HepG2 (cell line): ENCODE data around the gene CIROP. TPM values are rescaled to one million over a fixed set of nuclear protein-coding genes. Genes with fewer than 3 reads are reported as not detected.

Source experiments
- ATF4 ChIP-seq, 2 experiments: fragments of 450-650 bp in 1 of 2; sonication (generic) in 1 of 2; formaldehyde crosslinking; IDR thresholded peaks; 2 replicates each; pipeline versions ENCODE4 v1.5.0 to v1.8.0; 2020 to 2022; ENCODE audit warnings: mild to moderate bottlenecking in 1 of 2, missing genetic modification reagents in 1 of 2
- EHMT2 ChIP-seq: fragments of 200-600 bp; sonication (generic); IDR thresholded peaks from 2 replicates; pipeline ENCODE4 v1.7.0; 2017; ENCODE audit warnings: antibody characterized with exemption, low read depth, low read length, borderline replicate concordance
- FOXA1 ChIP-seq, 2 experiments: fragments of 450-650 bp in 1 of 2; sonication (generic) in 1 of 2; formaldehyde crosslinking in 1 of 2; IDR thresholded peaks; 2 replicates each; pipeline versions ENCODE4 v1.4.0 to v1.6.1; 2016 to 2020; ENCODE audit warnings: missing genetic modification reagents in 1 of 2
- FOXO1 ChIP-seq: sonication (generic); formaldehyde crosslinking; IDR thresholded peaks from 2 replicates; pipeline ENCODE4 v1.4.0; 2020; ENCODE audit warnings: missing genetic modification reagents
- GABPB1 ChIP-seq: IDR thresholded peaks from 2 replicates; pipeline ENCODE4 v1.6.1; 2016; ENCODE audit warnings: mild to moderate bottlenecking, missing genetic modification reagents, moderate library complexity, missing compliant biosample characterization
- HES4 ChIP-seq: sonication (generic); formaldehyde crosslinking; IDR thresholded peaks from 2 replicates; pipeline ENCODE4 v1.9.0; 2021; ENCODE audit warnings: mild to moderate bottlenecking, missing genetic modification reagents, borderline replicate concordance
- JDP2 ChIP-seq: sonication (generic); formaldehyde crosslinking; IDR thresholded peaks from 2 replicates; pipeline ENCODE4 v1.8.1; 2022; ENCODE audit warnings: missing genetic modification reagents, borderline replicate concordance
- KDM4B ChIP-seq: sonication (generic); formaldehyde crosslinking; IDR thresholded peaks from 2 replicates; pipeline ENCODE4 v1.4.0; 2020; ENCODE audit warnings: missing genetic modification reagents
- NR1H2 ChIP-seq: sonication (generic); formaldehyde crosslinking; IDR thresholded peaks from 2 replicates; pipeline ENCODE4 v1.8.1; 2022; ENCODE audit warnings: low read depth, missing genetic modification reagents, borderline replicate concordance
- NRL ChIP-seq: sonication (generic); formaldehyde crosslinking; IDR thresholded peaks from 2 replicates; pipeline ENCODE4 v1.5.0; 2020; ENCODE audit warnings: missing genetic modification reagents, mild to moderate bottlenecking, moderate library complexity, borderline replicate concordance
- PHF20 ChIP-seq: sonication (generic); formaldehyde crosslinking; IDR thresholded peaks from 2 replicates; pipeline ENCODE4 v1.5.0; 2020; ENCODE audit warnings: mild to moderate bottlenecking, missing genetic modification reagents
- PTBP1 ChIP-seq: fragments of 200-400 bp; formaldehyde crosslinking; IDR thresholded peaks from 2 replicates; pipeline ENCODE4 v1.6.1; 2018; ENCODE audit warnings: low read length, low read depth; ENCODE audit not compliant: poor library complexity, severe bottlenecking
- RERE ChIP-seq: IDR thresholded peaks from 2 replicates; pipeline ENCODE4 v1.6.1; 2016; ENCODE audit warnings: low read depth, missing genetic modification reagents, missing compliant biosample characterization
- SRY ChIP-seq: sonication (generic); formaldehyde crosslinking; IDR thresholded peaks from 2 replicates; pipeline ENCODE4 v1.8.0; 2022; ENCODE audit warnings: mild to moderate bottlenecking, missing genetic modification reagents
- TAF1 ChIP-seq: sonication (generic); formaldehyde crosslinking; IDR thresholded peaks from 2 replicates; pipeline ENCODE4 v1.4.0; 2020; ENCODE audit warnings: missing genetic modification reagents
- TBL1XR1 ChIP-seq: fragments of 150-350 bp; IDR thresholded peaks from 2 replicates; pipeline ENCODE4 v1.6.1; 2014; ENCODE audit warnings: borderline replicate concordance, low read length; ENCODE audit not compliant: partially characterized antibody
- TRIM24 ChIP-seq: sonication (generic); formaldehyde crosslinking; IDR thresholded peaks from 2 replicates; pipeline ENCODE4 v1.8.0; 2022; ENCODE audit warnings: mild to moderate bottlenecking, missing genetic modification reagents
- XRCC5 ChIP-seq: fragments of 200-400 bp; formaldehyde crosslinking; optimal IDR thresholded peaks from 2 replicates; pipeline ENCODE3; 2017; ENCODE audit warnings: mild to moderate bottlenecking, low read length
- ZNF207 ChIP-seq: fragments of 450-650 bp; IDR thresholded peaks from 2 replicates; pipeline ENCODE4 v1.6.1; 2016; ENCODE audit warnings: antibody characterized with exemption, borderline replicate concordance
- ZNF530 ChIP-seq: sonication (generic); formaldehyde crosslinking; IDR thresholded peaks from 2 replicates; pipeline ENCODE4 v1.5.0; 2020; ENCODE audit warnings: low read depth, mild to moderate bottlenecking, missing genetic modification reagents
- ZNF552 ChIP-seq: sonication (generic); formaldehyde crosslinking; IDR thresholded peaks from 2 replicates; pipeline ENCODE4 v1.9.0; 2022; ENCODE audit warnings: missing genetic modification reagents, mild to moderate bottlenecking, borderline replicate concordance
- ZNF660 ChIP-seq: sonication (generic); formaldehyde crosslinking; IDR thresholded peaks from 2 replicates; pipeline ENCODE4 v1.5.1; 2020; ENCODE audit warnings: mild to moderate bottlenecking, low read depth, missing genetic modification reagents, borderline replicate concordance
- ZNF747 ChIP-seq: sonication (generic); formaldehyde crosslinking; IDR thresholded peaks from 2 replicates; pipeline ENCODE4 v1.8.1; 2023; ENCODE audit warnings: missing genetic modification reagents, mild to moderate bottlenecking, borderline replicate concordance
- ZNF792 ChIP-seq: IDR thresholded peaks from 2 replicates; pipeline ENCODE4 v1.6.1; 2016
- ZNF850 ChIP-seq: sonication (generic); formaldehyde crosslinking; conservative IDR thresholded peaks from 2 replicates; pipeline ENCODE4 v1.9.0; 2021; ENCODE audit warnings: mild to moderate bottlenecking, missing genetic modification reagents
- polyA plus RNA-seq, 8 experiments: library from polyadenylated mRNA; depleted of rRNA in 3 of 8; stranded (reverse) in 7 of 8; unstranded in 1 of 8; fragments of >200 nt; fragmentation: Illumina TruSeq in 4 of 8; extraction: Trizol in 4 of 8; gene quantifications; 2 replicates each; pipeline versions ENCODE4 v1.2.1 to v1.2.3, GENCODE V29; 2011 to 2016; ENCODE audit warnings: low read depth in 4 of 8, missing spikeins in 1 of 8, mixed read lengths in 1 of 8; ENCODE audit not compliant: insufficient read depth in 1 of 8
- total RNA-seq, 5 experiments: library from RNA; depleted of rRNA; stranded (reverse); fragments of >200 nt; fragmentation: Illumina TruSeq; extraction: Trizol; gene quantifications; 2 replicates each; pipeline ENCODE4 v1.2.3, GENCODE V29; 2016; ENCODE audit warnings: low read depth in 1 of 5

CIROP gene
- total and polyA plus RNA-seq, 2 of the 13 experiments (the other 11 are each of a cell fraction or from before 2014, with no cell fraction given), result 0.07 TPM; not detected in 1

- TF ChIP-seq ZNF747 (CRISPR knock-in tag), result no peak
- no peak for TF ChIP-seq RERE (CRISPR knock-in tag)
- no peak for TF ChIP-seq PTBP1
- no peak for TF ChIP-seq TAF1 (CRISPR knock-in tag)
- no peak for TF ChIP-seq FOXO1 (CRISPR knock-in tag)
- no peak for TF ChIP-seq ZNF850 (CRISPR knock-in tag)
- TF ChIP-seq ZNF792, result no peak
- no peak for TF ChIP-seq JDP2 (CRISPR knock-in tag)
- TF ChIP-seq TBL1XR1, result no peak
- no peak for TF ChIP-seq XRCC5
- no peak for TF ChIP-seq ZNF552 (CRISPR knock-in tag)
- TF ChIP-seq ATF4 (CRISPR knock-in tag; IDR thresholded peaks at IDR 0.05), result no peak; a peak in 1 of 4 replicates
- no peak for TF ChIP-seq ZNF207
- TF ChIP-seq SRY (CRISPR knock-in tag), result no peak
- no peak for TF ChIP-seq FOXA1 (IDR thresholded peaks at IDR 0.05)
- TF ChIP-seq FOXA1 (CRISPR knock-in tag; IDR thresholded peaks at IDR 0.05), result 0 out of 2 replicates have a peak, but pooled peaks have one; percentile 6
- TF ChIP-seq NRL (CRISPR knock-in tag), result no peak
- TF ChIP-seq HES4 (CRISPR knock-in tag), result no peak
- TF ChIP-seq ZNF530 (CRISPR knock-in tag), result no peak
- TF ChIP-seq NR1H2, result no peak
- no peak for TF ChIP-seq GABPB1 (CRISPR knock-in tag)
- no peak for TF ChIP-seq KDM4B (CRISPR knock-in tag)
- no peak for TF ChIP-seq PHF20
- TF ChIP-seq TRIM24 (CRISPR knock-in tag), result no peak
- no peak for TF ChIP-seq ZNF660
- TF ChIP-seq EHMT2, result no peak
These were observed at the start of gene CIROP (continued) for GRCh38 chr14:23104591-23105347.
